Vagina (tissue), 2 donors: ENCODE results near the gene MUCL3.
"Not testable (repeated sequence)": the region's sequence is repeated elsewhere in the genome, so short reads cannot be mapped to it uniquely, and the experiment has no call there.

Source experiments
- CTCF ChIP-seq, 3 experiments: fragments of 450-650 bp in 2 of 3; fragments of 200-600 bp in 1 of 3; sonication (generic) in 1 of 3; IDR thresholded peaks; one replicate each; pipeline ENCODE4 v1.5.1; 2017 to 2019; ENCODE audit warnings: antibody characterized with exemption in 3 of 3, mild to moderate bottlenecking in 2 of 3, moderate library complexity in 2 of 3
- POLR2A ChIP-seq, 2 donors: fragments of 450-650 bp; IDR thresholded peaks; one replicate each; pipeline ENCODE4 v1.6.1; 2017; ENCODE audit warnings: antibody characterized with exemption in 2 of 2, mild to moderate bottlenecking in 2 of 2, moderate library complexity in 2 of 2
- POLR2AphosphoS5 ChIP-seq, 2 donors: sonication (generic); formaldehyde crosslinking; IDR thresholded peaks; one replicate each; pipeline ENCODE4 v1.9.0; 2017; ENCODE audit warnings: antibody characterized with exemption in 2 of 2, mild to moderate bottlenecking in 2 of 2, low read depth in 1 of 2; ENCODE audit not compliant: insufficient read depth in 1 of 2

- not testable (repeated sequence) for TF ChIP-seq CTCF (IDR thresholded peaks at IDR 0.05); POLR2AphosphoS5 (IDR thresholded peaks at IDR 0.05; ENCODE audit: insufficient read depth in 1 of 2, low read depth in 1 of 2); POLR2A (IDR thresholded peaks at IDR 0.05)
Observed at GRCh38 chr6:30907290-30907757, 33.4 kb upstream of the MUCL3 start.
